Neural cell (in vitro differentiated cells): Measurements from ENCODE around the gene MGST1. TPM values are rescaled to one million over a fixed set of nuclear protein-coding genes. Genes with fewer than 3 reads are reported as not detected.
"Not testable (repeated sequence)": the region's sequence is repeated elsewhere in the genome, so short reads cannot be mapped to it uniquely, and the experiment has no call there.

Source experiments
- H2AFZ ChIP-seq: fragments of 200-600, 300-800 bp; sonication (generic), shearing (Covaris generic); 2 replicates; pipeline ENCODE4 v1.6.0; 2014; ENCODE audit warnings: low read depth, mild to moderate bottlenecking, antibody characterized with exemption, low read length, moderate library complexity
- H3F3A ChIP-seq: fragments of 200-600 bp; shearing (Covaris generic); 2 replicates; pipeline ENCODE4 v1.6.1; 2016; ENCODE audit warnings: mild to moderate bottlenecking, moderate library complexity, mixed read lengths, antibody characterized with exemption, low read length; ENCODE audit not compliant: insufficient read depth, poor library complexity, severe bottlenecking
- H3K27ac ChIP-seq: fragments of 200-600, 300-800 bp; sonication (generic), shearing (Covaris generic); 2 replicates; pipeline ENCODE4 v1.5.1; 2014; ENCODE audit warnings: mild to moderate bottlenecking, low read length, moderate library complexity
- H3K27me3 ChIP-seq: fragments of 300-800, 200-600 bp; sonication (generic), shearing (Covaris generic); 2 replicates; pipeline ENCODE4 v1.6.0; 2014; ENCODE audit warnings: mild to moderate bottlenecking, low read depth, low read length, moderate library complexity; ENCODE audit not compliant: insufficient read depth
- H3K36me3 ChIP-seq: fragments of 300-800, 200-600 bp; sonication (generic), shearing (Covaris generic); 2 replicates; pipeline ENCODE4 v1.5.1; 2014; ENCODE audit warnings: mild to moderate bottlenecking, antibody characterized with exemption, low read length, moderate library complexity; ENCODE audit not compliant: insufficient read depth
- H3K4me2 ChIP-seq: fragments of 300-800, 200-600 bp; sonication (generic), shearing (Covaris generic); 2 replicates; pipeline ENCODE4 v1.6.0; 2014; ENCODE audit warnings: mild to moderate bottlenecking, low read length
- H3K4me3 ChIP-seq: fragments of 300-800, 200-600 bp; sonication (generic), shearing (Covaris generic); 2 replicates; pipeline ENCODE4 v1.5.1; 2014; ENCODE audit warnings: mild to moderate bottlenecking, low read length, moderate library complexity
- H3K79me2 ChIP-seq: fragments of 200-600 bp; shearing (Covaris generic); replicated peaks from 2 replicates; pipeline ENCODE4 v1.6.0; 2014; ENCODE audit warnings: mild to moderate bottlenecking, low read length, moderate library complexity; ENCODE audit not compliant: insufficient read depth
- H3K9ac ChIP-seq: fragments of 300-800, 200-600 bp; sonication (generic), shearing (Covaris generic); 2 replicates; pipeline ENCODE4 v1.6.1; 2016; ENCODE audit warnings: mild to moderate bottlenecking, low read length, mixed read lengths
- H3K9me2 ChIP-seq: fragments of 200-600 bp; shearing (Covaris generic); 2 replicates; pipeline ENCODE4 v1.6.1; 2016; ENCODE audit warnings: mild to moderate bottlenecking, low read length, mixed read lengths; ENCODE audit not compliant: insufficient read depth
- H3K9me3 ChIP-seq: fragments of 200-600, 300-800 bp; sonication (generic), shearing (Covaris generic); 2 replicates; pipeline ENCODE4 v1.6.1; 2016; ENCODE audit warnings: mild to moderate bottlenecking, mixed run types, low read length, moderate library complexity, mixed read lengths
- H4K20me1 ChIP-seq: fragments of 200-600 bp; shearing (Covaris generic); 2 replicates; pipeline ENCODE4 v1.6.1; 2016; ENCODE audit warnings: mild to moderate bottlenecking, mixed run types; ENCODE audit not compliant: insufficient read depth
- EP300 ChIP-seq: fragments of 450-650 bp; conservative IDR thresholded peaks from 2 replicates; pipeline ENCODE4 v1.6.1; 2014; ENCODE audit warnings: antibody characterized with exemption, mild to moderate bottlenecking, moderate library complexity; ENCODE audit not compliant: poor library complexity, severe bottlenecking
- EZH2 ChIP-seq: fragments of 200-600, 300-800 bp; shearing (Covaris generic), sonication (generic); IDR thresholded peaks from 2 replicates; pipeline ENCODE4 v1.6.1; 2014; ENCODE audit warnings: antibody characterized with exemption, low read length, borderline replicate concordance, mild to moderate bottlenecking; ENCODE audit not compliant: insufficient read depth, poor library complexity, severe bottlenecking
- MXI1 ChIP-seq: fragments of 450-650 bp; conservative IDR thresholded peaks from 2 replicates; pipeline ENCODE4 v1.6.1; 2014; ENCODE audit warnings: antibody characterized with exemption, mild to moderate bottlenecking; ENCODE audit not compliant: poor library complexity, severe bottlenecking
- POLR2AphosphoS5 ChIP-seq: IDR thresholded peaks from 2 replicates; pipeline ENCODE4 v1.6.1; 2012
- RAD21 ChIP-seq: fragments of 450-650 bp; conservative IDR thresholded peaks from 2 replicates; pipeline ENCODE4 v1.6.1; 2014; ENCODE audit warnings: antibody characterized with exemption, mild to moderate bottlenecking, moderate library complexity
- REST ChIP-seq: IDR thresholded peaks from 2 replicates; pipeline ENCODE4 v1.6.1; 2012; ENCODE audit warnings: borderline replicate concordance
- SMC3 ChIP-seq: fragments of 450-650 bp; conservative IDR thresholded peaks from 2 replicates; pipeline ENCODE4 v1.6.1; 2014; ENCODE audit warnings: antibody characterized with exemption, mild to moderate bottlenecking, moderate library complexity; ENCODE audit not compliant: poor library complexity
- TAF1 ChIP-seq: IDR thresholded peaks from 2 replicates; pipeline ENCODE4 v1.6.1; 2012; ENCODE audit warnings: low read depth
- polyA plus RNA-seq: library from polyadenylated mRNA; depleted of rRNA; stranded (reverse); fragments of >200 nt; gene quantifications from 2 replicates; pipeline ENCODE4 v1.2.3, GENCODE V29; 2014
- TF ChIP-seq, protein P1 (sequence below): fragments of 450-650 bp; IDR thresholded peaks from 2 replicates; pipeline ENCODE4 v1.5.1; 2014; ENCODE audit warnings: antibody characterized with exemption, mild to moderate bottlenecking, moderate library complexity; ENCODE audit not compliant: poor library complexity, severe bottlenecking

MGST1 gene
- polyA plus RNA-seq, 1 donor from 2014 or later = 3.7 TPM

DNA sequence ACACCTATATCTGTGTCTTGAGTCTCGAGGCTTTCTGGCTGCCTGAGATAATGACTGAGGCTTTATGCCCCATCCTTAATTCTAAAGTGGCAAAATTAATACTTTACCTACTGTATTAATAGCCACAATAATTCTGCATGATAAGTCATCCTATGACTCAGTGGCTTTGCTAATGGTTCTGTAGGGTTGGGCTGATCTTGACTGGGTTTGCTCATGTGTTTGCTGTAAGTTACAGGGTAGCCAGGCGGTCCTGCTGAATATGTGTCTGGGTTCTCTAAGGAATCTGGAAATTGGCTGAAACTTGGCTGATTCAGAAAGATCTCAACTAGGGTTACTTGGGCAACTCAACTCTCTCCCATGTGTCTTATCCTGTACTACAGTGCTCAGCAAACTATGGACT is 21.7 kb downstream of the MGST1 start:
- Histone ChIP-seq H2AFZ (no peak overlapping the region), H3K9me2 (no peaks in the 10 kb centered on the region), H3K4me3 (no peak overlapping the region), H3F3A (no peaks in the 10 kb centered on the region), H3K27me3 (no peaks in the 10 kb centered on the region), H3K79me2 (no peaks in the 10 kb centered on the region), H3K9me3 (no peaks in the 10 kb centered on the region), H4K20me1 (no peaks in the 10 kb centered on the region), H3K4me2 (no peak overlapping the region), H3K9ac (no peak overlapping the region), H3K27ac (no peak overlapping the region), H3K36me3 (no peaks in the 10 kb centered on the region)
- TF ChIP-seq RAD21 = no peak
- no peak for TF ChIP-seq POLR2AphosphoS5
- TF ChIP-seq TAF1 = no peak
- TF ChIP-seq REST = no peak
- TF ChIP-seq SMC3 = no peak
- no peak for TF ChIP-seq MXI1
- TF ChIP-seq EZH2 = no peak
- TF ChIP-seq EP300 = no peak
- TF ChIP-seq, protein P1, sequence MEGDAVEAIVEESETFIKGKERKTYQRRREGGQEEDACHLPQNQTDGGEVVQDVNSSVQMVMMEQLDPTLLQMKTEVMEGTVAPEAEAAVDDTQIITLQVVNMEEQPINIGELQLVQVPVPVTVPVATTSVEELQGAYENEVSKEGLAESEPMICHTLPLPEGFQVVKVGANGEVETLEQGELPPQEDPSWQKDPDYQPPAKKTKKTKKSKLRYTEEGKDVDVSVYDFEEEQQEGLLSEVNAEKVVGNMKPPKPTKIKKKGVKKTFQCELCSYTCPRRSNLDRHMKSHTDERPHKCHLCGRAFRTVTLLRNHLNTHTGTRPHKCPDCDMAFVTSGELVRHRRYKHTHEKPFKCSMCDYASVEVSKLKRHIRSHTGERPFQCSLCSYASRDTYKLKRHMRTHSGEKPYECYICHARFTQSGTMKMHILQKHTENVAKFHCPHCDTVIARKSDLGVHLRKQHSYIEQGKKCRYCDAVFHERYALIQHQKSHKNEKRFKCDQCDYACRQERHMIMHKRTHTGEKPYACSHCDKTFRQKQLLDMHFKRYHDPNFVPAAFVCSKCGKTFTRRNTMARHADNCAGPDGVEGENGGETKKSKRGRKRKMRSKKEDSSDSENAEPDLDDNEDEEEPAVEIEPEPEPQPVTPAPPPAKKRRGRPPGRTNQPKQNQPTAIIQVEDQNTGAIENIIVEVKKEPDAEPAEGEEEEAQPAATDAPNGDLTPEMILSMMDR = no peak

- Histone ChIP-seq H3K9me2 (no peaks in the 10 kb centered on the region), H3K9ac (no peak overlapping the region), H4K20me1 (no peaks in the 10 kb centered on the region), H3K27ac (no peak overlapping the region), H3K36me3 (no peaks in the 10 kb centered on the region), H3K27me3 (no peaks in the 10 kb centered on the region), H3K9me3 (no peaks in the 10 kb centered on the region), H3F3A (no peaks in the 10 kb centered on the region), H3K79me2 (no peaks in the 10 kb centered on the region), H3K4me3 (no peak overlapping the region), H2AFZ (no peak overlapping the region), H3K4me2 (no peak overlapping the region)
- TF ChIP-seq EP300 (no peak), EZH2 (no peak), MXI1 (no peak), POLR2AphosphoS5 (no peak), SMC3 (no peak), TAF1 (no peak), RAD21 (no peak), REST (no peak)
- TF ChIP-seq, protein P1 = no peak
Observed at GRCh38 chr12:16370096-16370495, 22.7 kb downstream of the MGST1 start.

GRCh38 chr12:16382652-16383312 is 35.3 kb downstream of the MGST1 start:
- not testable (repeated sequence) for H3F3A ChIP-seq, H3K79me2 ChIP-seq, H3K4me3 ChIP-seq, H2AFZ ChIP-seq, H3K4me2 ChIP-seq, H3K9me3 ChIP-seq, H4K20me1 ChIP-seq, H3K36me3 ChIP-seq, H3K27me3 ChIP-seq, H3K9me2 ChIP-seq, H3K9ac ChIP-seq, H3K27ac ChIP-seq
